ENCODE results near the gene MRPL34.
"Not testable (repeated sequence)": the region's sequence is repeated elsewhere in the genome, so short reads cannot be mapped to it uniquely, and the experiment has no call there.

Gene MRPL34

DNA sequence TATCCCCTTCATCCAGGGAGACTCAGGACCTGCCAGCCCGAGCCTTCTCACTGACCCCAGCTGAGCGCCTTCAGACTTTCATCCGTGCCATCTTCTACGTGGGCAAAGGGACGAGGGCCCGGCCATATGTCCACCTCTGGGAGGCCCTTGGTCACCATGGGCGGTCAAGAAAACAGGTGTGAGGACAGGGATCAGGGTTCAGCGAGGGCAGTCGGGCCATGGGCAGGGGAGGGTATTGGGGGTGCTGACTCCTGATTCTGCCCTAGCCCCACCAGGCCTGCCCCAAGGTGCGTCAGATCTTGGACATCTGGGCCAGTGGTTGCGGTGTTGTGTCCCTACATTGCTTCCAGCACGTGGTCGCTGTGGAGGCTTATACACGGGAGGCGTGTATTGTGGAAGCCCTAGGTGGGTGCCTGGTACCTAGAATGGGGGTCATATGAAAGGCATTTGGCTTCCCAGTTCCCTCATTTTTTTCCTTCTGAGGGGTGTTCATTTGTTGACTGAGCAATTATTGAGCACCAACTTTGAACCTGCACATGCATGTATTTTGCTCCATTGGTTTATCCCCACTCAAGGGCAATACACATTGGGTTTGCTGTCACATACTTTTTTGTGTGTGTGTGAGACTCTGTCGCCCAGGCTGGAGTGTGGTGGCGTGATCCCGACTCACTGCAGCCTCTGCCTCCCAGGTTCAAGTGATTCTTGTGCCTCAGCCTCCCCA is 20.1 kb upstream of the MRPL34 start:
- no peak for DNase-seq (ENCODE audit: low read depth in 2 of 2)

DNA sequence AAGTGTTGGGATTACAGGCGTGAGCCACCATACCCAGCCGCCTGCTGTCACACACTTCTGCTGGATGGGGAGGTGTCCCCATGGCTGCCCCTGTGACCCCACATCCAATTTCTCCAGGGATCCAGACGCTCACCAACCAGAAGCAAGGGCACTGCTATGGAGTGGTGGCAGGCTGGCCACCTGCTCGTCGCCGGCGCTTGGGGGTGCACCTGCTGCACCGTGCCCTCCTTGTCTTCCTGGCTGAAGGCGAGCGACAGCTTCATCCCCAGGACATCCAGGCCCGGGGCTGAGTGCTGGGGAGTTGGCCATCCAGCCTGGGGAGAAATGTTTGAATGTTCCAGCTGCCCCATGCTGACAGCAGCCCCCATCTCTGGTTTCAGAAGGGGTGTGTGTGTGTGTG is 19.4 kb upstream of the MRPL34 start:
- no peak for DNase-seq (ENCODE audit: low read depth in 2 of 2)

DNA sequence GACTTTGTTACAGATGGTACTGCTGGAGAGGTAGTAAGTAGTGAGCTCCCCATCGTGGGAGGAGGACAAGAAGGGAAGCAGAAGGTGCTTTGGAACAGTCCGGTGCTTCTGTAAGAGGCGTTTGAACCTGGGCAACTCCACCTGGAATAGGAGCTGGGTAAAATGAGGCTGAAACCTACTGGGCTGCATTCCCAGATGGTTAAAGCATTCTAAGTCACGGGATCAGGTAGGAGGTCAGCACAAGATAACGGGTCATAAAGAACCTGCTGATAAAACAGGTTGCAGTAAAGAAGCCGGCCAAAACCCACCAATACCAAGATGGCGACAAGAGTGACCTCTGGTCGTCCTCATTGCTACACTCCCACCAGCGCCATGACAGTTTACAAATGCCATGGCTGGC is 18.9 kb upstream of the MRPL34 start:
- no peak for DNase-seq (ENCODE audit: low read depth in 2 of 2)

- DNase-seq (ENCODE audit: low read depth in 2 of 2) = peak; percentile 44 to 60
Observed at GRCh38 chr19:17289489-17289888, 16.2 kb upstream of the MRPL34 start.

GRCh38 chr19:17292301-17293074 is 13.2 kb upstream of the MRPL34 start:
- peak; percentile 74 to 77 for DNase-seq (ENCODE audit: low read depth in 2 of 2)

DNA sequence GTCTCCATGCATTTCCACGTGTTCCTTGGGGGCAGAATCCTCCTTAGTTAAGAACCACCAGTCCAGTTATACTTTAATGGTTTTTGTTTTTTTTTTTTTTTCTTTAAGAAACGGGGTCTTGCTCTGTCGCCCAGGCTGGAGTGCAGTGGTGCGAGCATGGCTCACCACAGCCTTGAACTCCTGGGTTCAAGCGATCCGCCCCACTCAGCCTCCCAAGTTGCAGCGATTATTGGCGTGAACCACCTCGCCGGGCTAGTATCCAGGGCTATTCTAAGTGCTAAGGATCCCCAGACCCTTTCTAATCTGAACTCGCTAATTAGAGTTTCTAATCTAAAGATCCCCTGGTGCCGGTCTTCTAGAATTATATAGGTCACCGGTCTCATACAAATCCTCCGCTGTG is 12.1 kb upstream of the MRPL34 start:
- DNase-seq (ENCODE audit: low read depth in 2 of 2) = no peak

DNA sequence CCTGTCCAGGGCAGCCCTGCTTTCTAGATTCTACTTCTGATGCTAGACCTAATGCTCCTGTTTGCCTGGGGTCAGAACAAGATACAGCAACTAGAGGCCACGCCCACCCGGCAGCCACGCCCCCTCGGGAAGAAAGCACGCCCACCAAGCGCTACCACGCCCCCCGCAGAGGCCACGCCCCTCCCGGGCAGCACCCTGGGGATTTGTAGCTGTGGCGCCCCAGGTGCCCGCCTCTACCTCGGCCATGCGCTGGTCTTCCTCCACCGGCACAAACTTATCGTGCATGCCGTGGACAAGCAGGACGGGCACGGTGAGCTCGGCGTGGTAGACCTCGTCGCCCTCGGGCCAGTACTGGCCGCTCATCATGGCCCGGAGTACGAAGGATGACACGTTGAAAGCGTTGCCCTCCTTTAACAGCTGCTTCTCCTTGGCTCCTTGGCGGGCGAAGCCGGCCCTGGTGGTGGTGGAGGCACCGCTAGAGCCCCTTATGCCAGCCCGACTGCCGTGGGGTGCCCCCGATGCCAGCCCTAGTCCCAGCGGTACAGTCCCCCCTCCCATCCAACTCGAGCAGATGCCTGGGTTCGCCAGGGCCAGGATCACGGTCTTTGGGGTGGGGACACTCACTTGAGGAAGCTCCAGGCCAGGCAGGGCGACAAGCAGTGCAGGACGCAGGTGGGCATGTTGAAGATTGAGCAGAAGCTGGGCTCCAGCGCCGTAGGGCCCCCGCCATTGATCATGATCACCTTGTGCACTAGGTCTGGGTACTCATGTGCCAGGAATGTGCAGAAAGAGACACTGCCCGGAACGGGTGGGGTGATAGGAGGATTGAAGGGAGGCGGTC is 11.4 kb upstream of the MRPL34 start:
- DNase-seq (ENCODE audit: low read depth in 2 of 2) = peak; percentile 40 to 59

DNA sequence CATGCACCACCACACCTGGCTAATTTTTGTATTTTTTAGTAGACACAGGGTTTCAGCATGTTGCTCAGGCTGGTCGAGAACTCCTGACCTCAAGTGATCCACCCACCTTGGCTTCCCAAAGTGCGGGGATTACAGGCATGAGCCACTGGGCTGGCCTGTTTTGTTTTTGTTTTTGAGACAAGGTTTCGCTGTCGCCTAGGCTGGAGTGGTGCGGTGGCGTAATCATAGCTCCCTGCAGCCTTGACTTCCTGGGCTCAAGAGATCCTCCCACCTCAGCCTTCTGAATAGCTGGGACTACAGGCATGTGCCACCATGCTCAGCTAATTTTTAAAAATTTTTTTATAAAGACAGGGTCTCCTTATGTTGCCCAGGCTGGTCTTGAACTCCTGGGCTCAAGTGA is 10.1 kb upstream of the MRPL34 start:
- DNase-seq (ENCODE audit: low read depth in 2 of 2) = not testable (repeated sequence)

DNA sequence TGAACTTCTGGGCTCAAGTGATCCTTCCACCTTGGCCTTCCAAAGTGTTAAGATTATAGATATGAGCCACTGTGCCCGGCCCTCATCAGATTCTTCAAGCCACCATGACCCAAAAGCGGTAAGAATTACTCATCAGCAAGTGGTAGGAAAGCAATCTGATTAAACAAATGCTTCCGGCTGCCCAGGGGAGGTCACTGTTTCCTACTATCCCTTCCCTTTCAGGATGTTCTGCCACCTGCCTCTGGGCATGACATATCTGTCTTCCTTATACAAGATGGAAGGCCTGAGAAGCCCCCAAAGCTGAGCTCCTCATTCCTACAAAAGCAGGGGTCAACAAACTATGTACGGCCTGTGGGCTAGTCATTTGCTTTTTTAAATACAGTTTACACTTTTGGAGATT is 9.4 kb upstream of the MRPL34 start:
- no peak for DNase-seq (ENCODE audit: low read depth in 2 of 2)

DNA sequence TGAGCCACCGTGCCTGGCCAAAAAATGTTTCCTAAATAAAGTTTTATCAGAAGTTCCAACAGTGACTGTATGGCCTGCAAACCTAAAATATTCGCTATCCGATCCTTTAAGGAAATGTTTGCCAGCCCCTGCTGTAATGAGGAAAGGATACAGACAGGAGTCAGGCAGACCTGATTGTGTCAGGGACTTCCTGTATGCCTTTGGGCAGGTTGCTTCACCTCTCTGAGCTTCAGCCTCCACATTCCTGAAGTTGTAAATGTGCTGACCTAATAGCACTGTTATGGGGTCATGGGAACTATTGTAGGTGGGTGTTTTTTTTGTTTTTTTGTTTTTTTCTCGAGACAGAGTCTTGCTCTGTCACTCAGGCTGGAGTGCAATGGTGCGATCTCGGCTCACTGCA is 8.7 kb upstream of the MRPL34 start:
- no peak for DNase-seq (ENCODE audit: low read depth in 2 of 2)

GRCh38 chr19:17300992-17301619 is 4.6 kb upstream of the MRPL34 start:
- no peak for DNase-seq (ENCODE audit: low read depth in 2 of 2)

GRCh38 chr19:17302391-17303166 is 3.1 kb upstream of the MRPL34 start:
- DNase-seq (ENCODE audit: low read depth in 2 of 2) = no peak

DNA sequence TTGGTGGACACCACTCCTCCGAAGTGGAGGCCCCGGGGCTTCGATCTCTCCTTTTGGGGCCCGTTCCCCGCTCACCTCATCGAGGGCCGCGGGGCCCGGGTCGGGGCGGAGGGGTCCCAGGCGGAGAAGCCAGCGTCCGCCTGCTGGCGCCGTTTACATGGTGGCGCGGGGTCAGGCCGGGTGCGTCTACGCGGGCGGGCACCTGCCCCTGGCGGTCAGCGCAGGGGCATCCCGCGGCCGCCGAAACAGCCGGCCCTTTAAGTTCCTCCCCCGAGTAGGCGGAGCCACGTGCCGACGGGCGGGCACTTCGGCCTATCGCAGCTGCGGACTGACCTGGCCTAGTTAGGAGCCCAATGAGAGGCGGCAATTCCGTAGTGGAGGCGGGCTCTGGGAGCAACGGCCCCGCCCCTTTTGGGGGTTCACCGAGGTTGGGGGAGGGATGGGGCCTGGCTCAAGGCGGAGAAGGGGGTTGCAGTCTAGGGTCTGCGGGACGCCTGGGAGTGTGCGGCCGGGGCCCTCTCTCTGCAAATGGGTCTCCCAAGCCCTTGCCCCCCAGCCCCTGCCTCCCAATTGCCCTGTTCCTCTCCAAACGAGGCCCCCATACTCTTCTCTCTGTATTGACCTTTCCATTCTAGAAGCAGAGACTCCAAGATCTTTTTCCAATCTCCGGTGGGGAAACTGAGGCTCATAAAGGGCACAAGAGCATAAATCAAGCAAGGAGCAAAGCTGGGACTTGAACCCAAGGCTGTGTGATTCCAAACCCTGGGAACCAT is 2.3 kb upstream of the MRPL34 start, which contains the start of gene ABHD8:
TSS of gene ABHD8 (minus strand) at position 259 of the 773 bp plus-strand sequence. CDS start 1,809 bp downstream, outside the sequence.
- peak; percentile 89 to 91 for DNase-seq (ENCODE audit: low read depth in 2 of 2)

- DNase-seq (ENCODE audit: low read depth in 2 of 2) = no peak
Observed at GRCh38 chr19:17303940-17304267, 1.8 kb upstream of the MRPL34 start.

DNA sequence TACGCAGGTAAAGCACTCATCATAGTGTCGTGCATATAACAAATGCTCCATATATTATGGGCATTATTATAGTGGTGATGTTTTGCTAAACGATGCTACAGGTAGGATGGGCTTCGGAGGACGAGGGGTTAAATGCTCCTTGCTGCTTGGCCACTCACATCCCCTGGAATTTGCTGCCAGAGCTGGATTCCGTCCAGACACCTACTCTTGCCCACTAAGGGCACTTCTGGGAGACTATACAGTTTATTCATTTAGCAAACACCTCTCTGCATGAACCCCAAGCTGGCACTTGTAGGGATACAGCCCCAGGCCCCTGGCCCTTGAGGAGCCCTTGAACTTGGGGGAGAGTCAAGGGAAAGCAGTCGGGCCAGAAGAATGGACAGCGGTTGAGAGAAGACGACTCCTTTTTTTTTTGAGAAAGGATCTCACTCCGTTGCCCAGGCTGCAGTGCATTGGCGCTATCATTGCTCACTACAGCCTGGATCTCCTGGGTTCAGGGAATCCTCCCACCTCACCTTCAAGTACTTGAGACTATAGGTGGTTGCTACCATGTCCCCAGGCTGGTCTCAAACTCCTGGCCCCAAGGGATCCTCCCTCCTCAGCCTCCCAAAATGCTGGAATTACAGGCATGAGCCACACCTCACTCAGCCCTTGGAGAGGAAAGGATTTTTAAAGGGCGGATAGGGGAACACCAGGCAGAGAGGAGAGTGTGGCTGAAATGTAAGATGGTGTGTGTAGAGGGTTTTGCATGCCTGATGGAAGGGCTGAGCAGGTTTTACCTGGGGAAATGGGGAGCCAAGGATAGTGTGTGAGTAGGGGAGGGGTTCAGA is 1.1 kb upstream of the MRPL34 start:
- DNase-seq (ENCODE audit: low read depth in 2 of 2) = no peak

DNA sequence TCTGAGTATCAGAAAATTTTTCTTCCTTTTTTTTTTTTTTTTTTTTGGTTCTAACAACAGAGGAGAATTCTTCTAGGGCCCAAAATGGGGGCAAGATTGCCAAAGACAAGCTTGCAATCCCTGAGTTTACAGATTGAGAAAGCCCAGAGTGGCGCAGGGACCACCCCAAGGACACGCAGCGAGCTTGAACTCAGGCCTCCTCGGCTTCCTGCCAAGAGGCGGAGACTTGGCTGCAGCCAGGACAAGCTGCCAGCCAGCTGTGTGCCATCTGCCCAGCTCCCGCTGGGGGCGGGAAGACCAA is 506 bp upstream of the MRPL34 start:
- DNase-seq (ENCODE audit: low read depth in 2 of 2) = no peak

DNA sequence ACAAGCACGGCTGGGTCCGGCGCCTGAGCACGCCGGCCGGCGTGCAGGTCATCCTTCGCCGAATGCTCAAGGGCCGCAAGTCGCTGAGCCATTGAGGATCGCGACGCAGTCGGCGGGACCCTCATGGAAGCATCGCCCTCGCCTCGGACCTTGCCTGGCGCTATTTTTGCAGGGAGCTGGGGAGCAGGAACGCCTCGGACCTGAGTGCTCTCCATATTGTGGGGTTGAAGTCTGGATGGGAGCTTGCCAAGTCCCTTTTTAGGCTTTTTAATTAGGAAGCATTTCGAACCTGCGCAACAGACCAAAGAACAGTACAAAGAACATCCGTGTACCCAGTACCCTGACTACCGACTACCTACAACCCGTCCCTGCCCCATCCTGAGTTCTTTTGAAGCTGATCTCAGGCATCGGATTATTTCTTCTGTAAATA is 628 bp downstream of the MRPL34 start:
- DNase-seq (ENCODE audit: low read depth in 2 of 2) = no peak

- DNase-seq (ENCODE audit: low read depth in 2 of 2) = no peak
Observed at GRCh38 chr19:17307876-17308377, 2.3 kb downstream of the MRPL34 start.

DNA sequence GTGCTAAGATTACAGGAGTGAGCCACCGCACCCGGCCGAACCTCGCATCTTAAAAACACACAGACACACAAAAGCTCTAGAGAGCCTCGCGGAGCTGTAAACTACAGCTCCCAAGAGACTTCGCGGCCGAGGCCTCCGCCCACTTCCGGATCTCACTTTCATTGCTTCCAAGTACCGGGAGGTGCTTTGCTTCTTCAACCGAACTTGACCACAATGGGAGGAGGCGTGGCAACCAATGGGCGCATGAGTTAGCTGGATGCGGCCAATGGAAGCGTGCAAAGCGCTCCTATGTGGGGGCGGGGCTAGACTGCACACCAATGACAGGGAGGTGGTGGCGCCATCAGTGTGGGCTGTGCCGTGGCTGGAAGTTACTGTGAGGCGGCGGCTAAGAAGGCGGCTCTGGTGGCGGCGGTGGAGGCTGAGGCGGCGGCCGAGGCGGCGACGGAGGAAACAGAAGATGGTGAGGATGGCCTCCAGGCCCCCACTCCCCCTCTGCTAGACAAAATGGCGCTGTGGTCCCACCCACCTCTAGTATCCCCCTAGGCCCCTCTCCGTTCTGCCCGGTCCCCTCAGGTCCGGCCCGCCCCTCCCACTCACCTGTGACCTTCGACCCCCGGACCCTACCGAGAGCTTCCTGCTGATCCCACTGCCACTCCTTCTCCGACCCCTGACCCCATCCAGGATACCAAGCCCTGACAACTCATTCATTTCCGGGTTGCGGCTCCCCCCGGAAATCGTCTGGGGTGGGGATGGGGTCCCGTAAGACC is 3.7 kb downstream of the MRPL34 start, which contains the start of gene DDA1:
TSS of gene DDA1 (plus strand) at position 366 of the 767 bp plus-strand sequence. CDS start at position 458, 92 bp downstream.
- peak; percentile 98 to 99 for DNase-seq (ENCODE audit: low read depth in 2 of 2)

Measured in stimulated activated CD8-positive, alpha-beta memory T cell treated with anti-CD3 and anti-CD28 coated beads, Interleukin-15, amount 100 ng/mL, for 48 hours (primary cell).